Ovary (tissue), 3 donors: ENCODE results near the gene MIPEP.

Source experiments
- EP300 ChIP-seq: sonication (generic); formaldehyde crosslinking; IDR thresholded peaks from one replicate; pipeline ENCODE4 v1.6.1; 2017; ENCODE audit warnings: antibody characterized with exemption
- TF ChIP-seq, protein P1 (sequence below), 3 donors: fragments of 450-650 bp in 2 of 3; fragments of 200-600 bp in 1 of 3; IDR thresholded peaks; one replicate each; pipeline versions ENCODE4 v1.5.1 to v1.8.0; 2016 to 2022; ENCODE audit warnings: antibody characterized with exemption in 3 of 3, mild to moderate bottlenecking in 1 of 3
- donor health status: DM: no; HTN: no; CAD: no.

DNA sequence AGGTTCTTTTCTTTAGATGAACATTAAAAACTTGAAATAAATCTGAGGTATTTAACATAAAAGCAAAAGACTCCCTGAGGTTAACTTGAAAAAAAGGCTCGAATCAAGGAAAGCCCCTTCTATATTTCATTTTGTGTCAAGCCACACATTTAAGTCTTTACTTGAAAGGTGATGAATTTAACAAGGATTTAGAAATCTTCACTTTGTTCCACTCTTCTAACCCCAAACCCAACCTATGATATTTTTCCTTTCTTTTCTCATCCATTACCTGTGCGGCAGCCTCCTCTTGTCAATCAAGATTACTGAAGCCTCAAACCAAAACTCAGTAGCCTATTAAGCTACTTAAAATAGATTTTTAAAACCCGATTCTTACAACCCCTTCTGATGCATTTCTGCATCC, 33.8 kb downstream of the MIPEP start:
- TF ChIP-seq EP300: no peak
- TF ChIP-seq, protein P1, sequence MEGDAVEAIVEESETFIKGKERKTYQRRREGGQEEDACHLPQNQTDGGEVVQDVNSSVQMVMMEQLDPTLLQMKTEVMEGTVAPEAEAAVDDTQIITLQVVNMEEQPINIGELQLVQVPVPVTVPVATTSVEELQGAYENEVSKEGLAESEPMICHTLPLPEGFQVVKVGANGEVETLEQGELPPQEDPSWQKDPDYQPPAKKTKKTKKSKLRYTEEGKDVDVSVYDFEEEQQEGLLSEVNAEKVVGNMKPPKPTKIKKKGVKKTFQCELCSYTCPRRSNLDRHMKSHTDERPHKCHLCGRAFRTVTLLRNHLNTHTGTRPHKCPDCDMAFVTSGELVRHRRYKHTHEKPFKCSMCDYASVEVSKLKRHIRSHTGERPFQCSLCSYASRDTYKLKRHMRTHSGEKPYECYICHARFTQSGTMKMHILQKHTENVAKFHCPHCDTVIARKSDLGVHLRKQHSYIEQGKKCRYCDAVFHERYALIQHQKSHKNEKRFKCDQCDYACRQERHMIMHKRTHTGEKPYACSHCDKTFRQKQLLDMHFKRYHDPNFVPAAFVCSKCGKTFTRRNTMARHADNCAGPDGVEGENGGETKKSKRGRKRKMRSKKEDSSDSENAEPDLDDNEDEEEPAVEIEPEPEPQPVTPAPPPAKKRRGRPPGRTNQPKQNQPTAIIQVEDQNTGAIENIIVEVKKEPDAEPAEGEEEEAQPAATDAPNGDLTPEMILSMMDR (IDR thresholded peaks at IDR 0.05): no peak
